ENCODE results near the gene HELB. TPM values are rescaled to one million over a fixed set of nuclear protein-coding genes. Genes with fewer than 3 reads are reported as not detected.

The HELB gene
- total RNA-seq, 2 donors from 2014 or later, result 3.8 to 4.1 TPM

- ATAC-seq, result no peak
- intact Hi-C loops (cut with DNase I, micrococcal nuclease), result no loop called here
- no peak for DNase-seq
These were observed 42.9 kb downstream of the HELB start for GRCh38 chr12:66345212-66345611.

- intact Hi-C loops (cut with DNase I, micrococcal nuclease), result no loop called here
- ATAC-seq, result no peak
- DNase-seq, result no peak
These were observed 43.7 kb downstream of the HELB start for GRCh38 chr12:66345956-66346355.

- ATAC-seq (no peak), DNase-seq (no peak)
- intact Hi-C loops (cut with DNase I, micrococcal nuclease), result no loop called here
These were observed 49.0 kb downstream of the HELB start for GRCh38 chr12:66351301-66351700.

- peak in 1 of 2 donors; percentile 18 for DNase-seq
- no peak for ATAC-seq
- intact Hi-C loops (cut with DNase I, micrococcal nuclease), result no loop called here
These were observed 49.9 kb downstream of the HELB start for GRCh38 chr12:66352197-66352596.

- intact Hi-C loops (cut with DNase I, micrococcal nuclease), result no loop called here
- ATAC-seq, result no peak
- DNase-seq, result no peak
These were observed 50.6 kb downstream of the HELB start for GRCh38 chr12:66352899-66353298.

- ATAC-seq (no peak), DNase-seq (no peak)
- intact Hi-C loops (cut with DNase I, micrococcal nuclease), result no loop called here
These were observed 52.0 kb downstream of the HELB start for GRCh38 chr12:66354291-66354690.

GRCh38 chr12:66359300-66359699 is 57.0 kb downstream of the HELB start:
- ATAC-seq (no peak), DNase-seq (no peak)
- intact Hi-C loops (cut with DNase I, micrococcal nuclease), result no loop called here

- DNase-seq (no peak), ATAC-seq (no peak)
- intact Hi-C loops (cut with DNase I, micrococcal nuclease), result no loop called here
These were observed 59.4 kb downstream of the HELB start for GRCh38 chr12:66361703-66362102.

- intact Hi-C loops (cut with DNase I, micrococcal nuclease), result no loop called here
- ATAC-seq (no peak), DNase-seq (no peak)
These were observed 63.6 kb downstream of the HELB start for GRCh38 chr12:66365718-66366490.

GRCh38 chr12:66367015-66367667 is 64.8 kb downstream of the HELB start:
- intact Hi-C loops (cut with DNase I, micrococcal nuclease), result no loop called here
- ATAC-seq, result no peak
- no peak for DNase-seq

- intact Hi-C loops (cut with DNase I, micrococcal nuclease), result no loop called here
- ATAC-seq (no peak), DNase-seq (no peak)
These were observed 69.7 kb downstream of the HELB start for GRCh38 chr12:66371982-66372381.

GRCh38 chr12:66375560-66375959 is 73.3 kb downstream of the HELB start:
- intact Hi-C loops (cut with DNase I, micrococcal nuclease), result no loop called here
- no peak for DNase-seq
- no peak for ATAC-seq

- ATAC-seq (no peak), DNase-seq (no peak)
- intact Hi-C loops (cut with DNase I, micrococcal nuclease), result no loop called here
These were observed 77.3 kb downstream of the HELB start for GRCh38 chr12:66379616-66380015.

- intact Hi-C loops (cut with DNase I, micrococcal nuclease), result no loop called here
- ATAC-seq, result no peak
- no peak for DNase-seq
These were observed 78.7 kb downstream of the HELB start for GRCh38 chr12:66380769-66381535.

GRCh38 chr12:66387117-66387516 is 84.8 kb downstream of the HELB start:
- ATAC-seq (no peak), DNase-seq (no peak)
- intact Hi-C loops (cut with DNase I, micrococcal nuclease), result no loop called here

Other genes with a start within 250 kb of the HELB start
- 10 to 100 TPM; 18.9 to 23.1 TPM for gene LLPH, start 171.7 kb upstream of the HELB start, total RNA-seq
- 100 to 1,000 TPM; 139 to 158 TPM for gene TMBIM4, start 132.5 kb upstream of the HELB start, total RNA-seq
- 1 to 10 TPM; 4.0 to 6.7 TPM for gene IRAK3, start 113.3 kb upstream of the HELB start, total RNA-seq